H9 (cell line): Measurements from ENCODE around the gene WBP2. TPM values are rescaled to one million over a fixed set of nuclear protein-coding genes. Genes with fewer than 3 reads are reported as not detected.

Source experiments
- DNase-seq: peaks from one replicate; pipeline ENCODE4 v3.0.0-alpha.2; 2017
- H2AFZ ChIP-seq: one replicate; pipeline ENCODE4 v1.6.1; 2013; ENCODE audit warnings: mild to moderate bottlenecking, low read length, control low read depth, moderate library complexity
- H2AK5ac ChIP-seq: 2 replicates; pipeline ENCODE4 v1.6.1; 2013; ENCODE audit warnings: low read length, control low read depth, mixed read lengths; ENCODE audit not compliant: insufficient read length
- H2BK120ac ChIP-seq: one replicate; pipeline ENCODE4 v1.6.1; 2013; ENCODE audit warnings: low read depth, mild to moderate bottlenecking, low read length, control low read depth, inconsistent platforms; ENCODE audit not compliant: poor library complexity, severe bottlenecking
- H2BK12ac ChIP-seq: 2 replicates; pipeline ENCODE4 v1.6.1; 2013; ENCODE audit warnings: low read length, control low read depth, mixed read lengths, low read depth; ENCODE audit not compliant: insufficient read length
- H2BK15ac ChIP-seq: 2 replicates; pipeline ENCODE4 v1.6.1; 2013; ENCODE audit warnings: low read depth, low read length, control low read depth
- H2BK20ac ChIP-seq: one replicate; pipeline ENCODE4 v1.6.1; 2013; ENCODE audit warnings: low read depth, mild to moderate bottlenecking, low read length, control low read depth, inconsistent platforms; ENCODE audit not compliant: poor library complexity, severe bottlenecking
- H2BK5ac ChIP-seq: 2 replicates; pipeline ENCODE4 v1.6.1; 2013; ENCODE audit warnings: low read length, control low read depth, mixed read lengths; ENCODE audit not compliant: insufficient read length
- H3K14ac ChIP-seq: 2 replicates; pipeline ENCODE4 v1.6.1; 2013; ENCODE audit warnings: low read length, control low read depth; ENCODE audit not compliant: insufficient read depth
- H3K18ac ChIP-seq: 2 replicates; pipeline ENCODE4 v1.6.1; 2013; ENCODE audit warnings: low read depth, mild to moderate bottlenecking, mixed read lengths, low read length, control low read depth; ENCODE audit not compliant: insufficient read length
- H3K23ac ChIP-seq: 2 replicates; pipeline ENCODE4 v1.6.1; 2013; ENCODE audit warnings: low read length, control low read depth, mixed read lengths, low read depth; ENCODE audit not compliant: insufficient read length
- H3K23me2 ChIP-seq: 2 replicates; pipeline ENCODE4 v1.6.1; 2013; ENCODE audit warnings: low read depth, mild to moderate bottlenecking, mixed read lengths, low read length, control low read depth; ENCODE audit not compliant: insufficient read length, poor library complexity, severe bottlenecking
- H3K27ac ChIP-seq: 2 replicates; pipeline ENCODE4 v1.5.1; 2013; ENCODE audit warnings: low read length, control low read depth, mixed read lengths, low read depth; ENCODE audit not compliant: insufficient read length
- H3K27me3 ChIP-seq: 2 replicates; pipeline ENCODE4 v1.6.1; 2013; ENCODE audit warnings: low read length, control low read depth, inconsistent platforms; ENCODE audit not compliant: insufficient read depth
- H3K4ac ChIP-seq: 2 replicates; pipeline ENCODE4 v1.6.1; 2013; ENCODE audit warnings: low read depth, mild to moderate bottlenecking, control low read depth, inconsistent platforms, low read length, moderate library complexity
- H3K4me1 ChIP-seq: 2 replicates; pipeline ENCODE4 v1.6.1; 2013; ENCODE audit warnings: low read length, control low read depth, inconsistent platforms; ENCODE audit not compliant: insufficient read depth
- H3K4me2 ChIP-seq: 2 replicates; pipeline ENCODE4 v1.6.1; 2013; ENCODE audit warnings: low read length, control low read depth, mixed read lengths; ENCODE audit not compliant: insufficient read length, insufficient read depth
- H3K56ac ChIP-seq: 2 replicates; pipeline ENCODE4 v1.6.1; 2013; ENCODE audit warnings: low read depth, mild to moderate bottlenecking, mixed read lengths, low read length, control low read depth; ENCODE audit not compliant: insufficient read length
- H3K79me1 ChIP-seq: 2 replicates; pipeline ENCODE4 v1.6.1; 2013; ENCODE audit warnings: low read depth, mild to moderate bottlenecking, moderate library complexity, low read length, control low read depth, inconsistent platforms; ENCODE audit not compliant: insufficient read depth, poor library complexity, severe bottlenecking
- H3K79me2 ChIP-seq: 2 replicates; pipeline ENCODE4 v1.6.1; 2013; ENCODE audit warnings: low read length, control low read depth, inconsistent platforms; ENCODE audit not compliant: insufficient read depth
- H3K9ac ChIP-seq: 2 replicates; pipeline ENCODE4 v1.6.1; 2013; ENCODE audit warnings: low read length, control low read depth, mixed read lengths; ENCODE audit not compliant: insufficient read length; ENCODE audit errors: extremely low read depth
- H3K9me3 ChIP-seq: one replicate; pipeline ENCODE4 v1.6.1; 2013; ENCODE audit warnings: low read depth, low read length, inconsistent platforms; ENCODE audit not compliant: control insufficient read depth
- H3T11ph ChIP-seq: one replicate; pipeline ENCODE4 v1.6.1; 2013; ENCODE audit warnings: mild to moderate bottlenecking, low read length, control low read depth, inconsistent platforms
- H4K20me1 ChIP-seq: one replicate; pipeline ENCODE4 v1.6.1; 2013; ENCODE audit not compliant: control insufficient read depth, insufficient read length, insufficient read depth
- H4K5ac ChIP-seq: 2 replicates; pipeline ENCODE4 v1.6.1; 2013; ENCODE audit warnings: low read depth, mild to moderate bottlenecking, mixed read lengths, low read length, control low read depth; ENCODE audit not compliant: insufficient read length
- H4K8ac ChIP-seq: replicated peaks from 2 replicates; pipeline ENCODE4 v1.6.1; 2013; ENCODE audit warnings: low read length, control low read depth, mixed read lengths, low read depth; ENCODE audit not compliant: insufficient read length
- H4K91ac ChIP-seq: 2 replicates; pipeline ENCODE4 v1.6.1; 2013; ENCODE audit warnings: low read depth, mild to moderate bottlenecking, moderate library complexity, mixed read lengths, low read length, control low read depth; ENCODE audit not compliant: insufficient read length
- H3K27ac Mint-ChIP-seq, 3 experiments: 2 replicates in 2 of 3; 3 replicates in 1 of 3; pipeline ENCODE4 v1.8.0; 2020 to 2021; ENCODE audit warnings: mixed read lengths in 3 of 3, mild to moderate bottlenecking in 1 of 3, moderate library complexity in 1 of 3
- H3K27me3 Mint-ChIP-seq: 2 replicates; pipeline ENCODE4 v1.8.0; 2021; ENCODE audit warnings: low read depth, mild to moderate bottlenecking, moderate library complexity, mixed read lengths
- H3K36me3 Mint-ChIP-seq, 3 experiments: 2 replicates in 2 of 3; 3 replicates in 1 of 3; pipeline ENCODE4 v1.8.0; 2020 to 2021; ENCODE audit warnings: low read depth in 3 of 3, mixed read lengths in 3 of 3; ENCODE audit not compliant: insufficient read depth in 1 of 3
- H3K4me1 Mint-ChIP-seq, 2 experiments: 2 replicates each; pipeline ENCODE4 v1.8.0; 2020; ENCODE audit warnings: mixed read lengths in 2 of 2
- H3K4me3 Mint-ChIP-seq, 2 experiments: 2 replicates in 1 of 2; 3 replicates in 1 of 2; pipeline ENCODE4 v1.8.0; 2020 to 2021; ENCODE audit warnings: mild to moderate bottlenecking in 2 of 2, mixed read lengths in 2 of 2, moderate library complexity in 1 of 2
- H3K9me3 Mint-ChIP-seq, 2 experiments: 2 replicates in 1 of 2; 3 replicates in 1 of 2; pipeline ENCODE4 v1.8.0; 2020; ENCODE audit warnings: mild to moderate bottlenecking in 2 of 2, mixed read lengths in 2 of 2, moderate library complexity in 1 of 2
- WGBS: extraction: QIAGEN DNeasy Blood & Tissue Kit; methylation state at CpG from one replicate; pipeline ENCODE4 v1.1.7; 2013; ENCODE audit warnings: missing lambda C conversion rate, low lambda C conversion rate, mixed read lengths; ENCODE audit not compliant: insufficient read length; ENCODE audit errors: extremely low coverage; 5-methylcytosine and 5-hydroxymethylcytosine counted together
- total RNA-seq: library from RNA; stranded (reverse); gene quantifications from 2 replicates; pipeline ENCODE4 v1.2.1, GENCODE V29; 2021
- TF ChIP-seq, protein P1 (sequence below): fragments of 200-600 bp; sonication (generic); conservative IDR thresholded peaks from 3 replicates; pipeline ENCODE4 v1.8.0; 2021; ENCODE audit warnings: antibody characterized with exemption, mild to moderate bottlenecking

WBP2 gene
- total RNA-seq, 1 experiment from 2014 or later = 63.2 TPM

DNA sequence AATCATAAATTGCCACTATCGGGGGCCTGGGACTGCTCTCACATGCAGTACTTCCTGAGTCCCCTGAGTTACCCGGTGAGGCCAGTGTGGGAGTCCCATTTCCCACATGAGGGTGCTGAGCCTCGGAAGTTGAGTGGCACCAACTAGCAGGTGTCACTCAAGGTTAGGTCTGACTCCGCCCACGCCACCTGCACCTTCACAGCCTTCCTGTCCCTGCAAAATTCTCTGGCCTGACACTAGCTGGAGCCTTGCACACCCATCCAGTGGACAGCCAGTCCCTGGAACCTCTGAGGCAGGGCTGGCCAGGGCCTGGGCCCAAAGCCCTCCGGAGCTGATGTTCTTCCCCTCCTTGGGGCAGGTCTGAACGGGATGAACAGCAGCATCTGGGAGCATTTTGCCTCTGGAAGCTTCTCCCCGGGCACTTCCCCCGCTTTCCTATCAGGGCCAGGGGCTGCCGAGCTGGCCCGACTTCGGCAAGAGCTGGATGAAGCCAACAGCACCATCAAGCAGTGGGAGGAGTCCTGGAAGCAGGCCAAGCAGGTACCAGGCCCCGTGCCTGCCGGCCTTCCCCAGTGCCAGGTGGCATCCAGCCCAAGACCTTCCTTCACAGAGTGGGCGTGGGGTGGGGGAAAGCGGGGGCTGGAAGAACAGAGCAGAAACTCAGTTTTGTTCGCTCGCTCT is 32.9 kb downstream of the WBP2 start:
- no peak overlapping the region for H2BK12ac ChIP-seq
- H4K91ac ChIP-seq = no peak overlapping the region
- no peak overlapping the region for H4K5ac ChIP-seq
- H3K4me1 ChIP-seq = no peaks in the 10 kb centered on the region
- no peak overlapping the region for H3K14ac ChIP-seq
- H3K9ac ChIP-seq = no peak overlapping the region
- no peak overlapping the region for H4K8ac ChIP-seq
- H3K56ac ChIP-seq = no peak overlapping the region
- Mint-ChIP-seq H3K27ac (no peak overlapping the region; a peak in 1 of 7 replicates), H3K4me3 (no peak overlapping the region; a peak in 1 of 5 replicates), H3K27me3 (no peaks in the 10 kb centered on the region), H3K36me3 (peaks cover 17 to 60% (median 59%) of the 10 kb centered on the region in 3 experiments), H3K4me1 (peaks cover 5% of the 10 kb centered on the region in 2 experiments; a peak in 3 of 4 replicates), H3K9me3 (no peaks in the 10 kb centered on the region; a peak in 1 of 5 replicates)
- TF ChIP-seq, protein P1, sequence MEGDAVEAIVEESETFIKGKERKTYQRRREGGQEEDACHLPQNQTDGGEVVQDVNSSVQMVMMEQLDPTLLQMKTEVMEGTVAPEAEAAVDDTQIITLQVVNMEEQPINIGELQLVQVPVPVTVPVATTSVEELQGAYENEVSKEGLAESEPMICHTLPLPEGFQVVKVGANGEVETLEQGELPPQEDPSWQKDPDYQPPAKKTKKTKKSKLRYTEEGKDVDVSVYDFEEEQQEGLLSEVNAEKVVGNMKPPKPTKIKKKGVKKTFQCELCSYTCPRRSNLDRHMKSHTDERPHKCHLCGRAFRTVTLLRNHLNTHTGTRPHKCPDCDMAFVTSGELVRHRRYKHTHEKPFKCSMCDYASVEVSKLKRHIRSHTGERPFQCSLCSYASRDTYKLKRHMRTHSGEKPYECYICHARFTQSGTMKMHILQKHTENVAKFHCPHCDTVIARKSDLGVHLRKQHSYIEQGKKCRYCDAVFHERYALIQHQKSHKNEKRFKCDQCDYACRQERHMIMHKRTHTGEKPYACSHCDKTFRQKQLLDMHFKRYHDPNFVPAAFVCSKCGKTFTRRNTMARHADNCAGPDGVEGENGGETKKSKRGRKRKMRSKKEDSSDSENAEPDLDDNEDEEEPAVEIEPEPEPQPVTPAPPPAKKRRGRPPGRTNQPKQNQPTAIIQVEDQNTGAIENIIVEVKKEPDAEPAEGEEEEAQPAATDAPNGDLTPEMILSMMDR = no peak
- no peaks in the 10 kb centered on the region for H3K9me3 ChIP-seq
- H2BK15ac ChIP-seq = no peak overlapping the region
- no peak overlapping the region for H3K27ac ChIP-seq
- H3K4ac ChIP-seq = no peak overlapping the region
- H2AK5ac ChIP-seq = no peak overlapping the region
- no peaks in the 10 kb centered on the region for H3K79me1 ChIP-seq
- no peak overlapping the region for H3K18ac ChIP-seq
- H4K20me1 ChIP-seq = no peaks in the 10 kb centered on the region
- DNase-seq = peak; percentile 30
- no peak overlapping the region for H2BK5ac ChIP-seq
- H2AFZ ChIP-seq = no peak overlapping the region
- H3K23ac ChIP-seq = no peak overlapping the region
- no peak overlapping the region for H2BK120ac ChIP-seq
- no peaks in the 10 kb centered on the region for H3K27me3 ChIP-seq
- no peak overlapping the region for H3T11ph ChIP-seq
- WGBS = no CpG with 5 or more reads among the region's 18 CpGs
- H2BK20ac ChIP-seq = no peak overlapping the region
- no peak overlapping the region for H3K4me2 ChIP-seq
- no peaks in the 10 kb centered on the region for H3K79me2 ChIP-seq
- no peaks in the 10 kb centered on the region for H3K23me2 ChIP-seq
